Smooth muscle cell (in vitro differentiated cells): ENCODE measurements around the gene B3GLCT. TPM values are rescaled to one million over a fixed set of nuclear protein-coding genes. Genes with fewer than 3 reads are reported as not detected.

Experiments used
- DNase-seq: peaks from one replicate; lab custom pipeline; 2025; ENCODE audit not compliant: unreplicated experiment; lab: John Stamatoyannopoulos, UW
- H2AFZ ChIP-seq: fragments of 200-600 bp; sonication (generic); 2 replicates; pipeline ENCODE4 v1.6.0; 2016; ENCODE audit warnings: antibody characterized with exemption, low read depth, mild to moderate bottlenecking
- H3F3A ChIP-seq: fragments of 200-600 bp; sonication (generic); 2 replicates; pipeline ENCODE4 v1.6.0; 2017; ENCODE audit warnings: antibody characterized with exemption, low read depth
- H3K27ac ChIP-seq: fragments of 200-600 bp; sonication (generic); 2 replicates; pipeline ENCODE4 v1.5.1; 2016; ENCODE audit warnings: low read depth, mild to moderate bottlenecking
- H3K27me3 ChIP-seq: fragments of 200-600 bp; sonication (generic); 2 replicates; pipeline ENCODE4 v1.6.1; 2016; ENCODE audit warnings: low read depth, mild to moderate bottlenecking
- H3K36me3 ChIP-seq: fragments of 200-600 bp; sonication (generic); 2 replicates; pipeline ENCODE4 v1.5.1; 2016; ENCODE audit warnings: low read depth
- H3K4me1 ChIP-seq: fragments of 200-600 bp; sonication (generic); 2 replicates; pipeline ENCODE4 v1.5.1; 2016; ENCODE audit warnings: low read depth
- H3K4me2 ChIP-seq: fragments of 200-600 bp; sonication (generic); 2 replicates; pipeline ENCODE4 v1.6.0; 2016; ENCODE audit warnings: mild to moderate bottlenecking
- H3K4me3 ChIP-seq: fragments of 200-600 bp; sonication (generic); 2 replicates; pipeline ENCODE4 v1.5.1; 2016; ENCODE audit warnings: mild to moderate bottlenecking
- H3K79me2 ChIP-seq: fragments of 200-600 bp; sonication (generic); 2 replicates; pipeline ENCODE4 v1.6.0; 2016; ENCODE audit warnings: low read depth, mild to moderate bottlenecking
- H3K9ac ChIP-seq: fragments of 200-600 bp; sonication (generic); 2 replicates; pipeline ENCODE4 v1.6.0; 2016; ENCODE audit warnings: low read depth
- H3K9me3 ChIP-seq: fragments of 200-600 bp; sonication (generic); replicated peaks from 2 replicates; pipeline ENCODE4 v1.5.1; 2016; ENCODE audit warnings: low read depth
- H4K20me1 ChIP-seq: fragments of 200-600 bp; sonication (generic); 2 replicates; pipeline ENCODE4 v1.6.0; 2016; ENCODE audit warnings: low read depth
- WGBS: methylation state at CpG from one replicate; pipeline ENCODE4 v1.1.7; 2016; ENCODE audit warnings: low lambda C conversion rate; 5-methylcytosine and 5-hydroxymethylcytosine counted together
- polyA plus RNA-seq: library from polyadenylated mRNA; unstranded; fragments of >200 nt; fragmentation: Nextera tagmentation; extraction: Ambion mirVana; gene quantifications from 2 replicates; pipeline ENCODE4 v1.2.1, GENCODE V29; 2016
- total RNA-seq: library from RNA; depleted of rRNA; stranded (reverse); fragments of >200 nt; gene quantifications from 2 replicates; pipeline ENCODE4 v1.2.3, GENCODE V29; 2014
- TF ChIP-seq, protein P1 (sequence below): fragments of 200-600 bp; sonication (generic); IDR thresholded peaks from 2 replicates; pipeline ENCODE4 v1.5.1; 2017; ENCODE audit warnings: borderline replicate concordance, mild to moderate bottlenecking, antibody characterized with exemption; ENCODE audit not compliant: insufficient read depth, poor library complexity, severe bottlenecking

Gene B3GLCT
- 16.5 and 17.7 TPM in 2 replicates for total RNA-seq
- 8.0 and 8.8 TPM in 2 replicates for polyA plus RNA-seq

DNA sequence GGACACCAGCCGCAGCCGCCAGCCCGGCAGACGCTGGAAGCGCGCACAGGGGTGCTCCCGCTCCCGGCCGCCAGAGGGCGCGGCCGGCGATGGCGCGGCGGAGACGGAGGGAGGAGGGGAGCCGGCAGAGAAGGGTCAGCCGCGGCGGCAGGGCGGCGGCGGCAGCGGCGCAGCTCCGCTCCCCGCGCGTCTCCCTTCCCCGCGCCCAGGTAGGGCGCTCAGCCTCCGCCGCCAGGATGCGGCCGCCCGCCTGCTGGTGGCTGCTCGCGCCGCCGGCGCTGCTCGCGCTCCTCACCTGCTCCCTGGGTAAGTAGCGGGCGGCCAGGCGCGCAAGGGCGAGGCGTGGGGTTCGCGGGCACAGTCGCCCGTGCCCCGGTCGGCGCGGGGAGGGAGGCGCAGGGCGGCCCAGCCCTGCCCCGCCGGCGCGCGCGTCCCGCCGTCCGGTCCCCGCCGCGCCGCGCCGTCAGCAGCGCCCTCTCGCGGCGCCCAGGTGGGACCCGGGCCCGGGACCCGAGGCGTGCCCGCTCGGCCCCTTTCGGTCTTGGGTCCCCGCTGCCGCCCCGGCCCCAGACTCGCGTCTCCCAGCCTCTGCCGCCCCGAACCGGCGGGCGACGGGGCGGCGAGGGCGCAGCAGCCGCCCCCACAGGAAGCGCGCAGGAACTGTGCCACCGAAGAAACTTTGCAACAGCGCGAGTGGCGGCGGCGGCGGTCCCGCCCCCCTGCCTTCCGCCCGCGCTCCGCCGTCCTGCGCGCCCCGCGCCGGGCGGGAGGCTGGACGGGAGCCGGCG, at the start of gene B3GLCT:
Gene B3GLCT (plus strand): TSS at position 127 of the 788 bp plus-strand sequence. CDS start 110 bp downstream, at position 237.
- Histone ChIP-seq H3K27ac (peak within 1 kb of the TSS; percentile 62), H2AFZ (peak within 1 kb of the TSS; percentile 90), H3K36me3 (no peaks in the 10 kb centered on the region), H3K4me3 (peak within 1 kb of the TSS; percentile 87), H3K9ac (peak within 1 kb of the TSS; percentile 68), H3K27me3 (no peaks in the 10 kb centered on the region), H3K4me2 (peak within 1 kb of the TSS; percentile 94), H3K79me2 (peaks cover 14% of the 10 kb centered on the region), H4K20me1 (no peaks in the 10 kb centered on the region), H3F3A (no peaks in the 10 kb centered on the region), H3K9me3 (no peaks in the 10 kb centered on the region), H3K4me1 (peaks cover 12% of the 10 kb centered on the region)
- TF ChIP-seq, protein P1, sequence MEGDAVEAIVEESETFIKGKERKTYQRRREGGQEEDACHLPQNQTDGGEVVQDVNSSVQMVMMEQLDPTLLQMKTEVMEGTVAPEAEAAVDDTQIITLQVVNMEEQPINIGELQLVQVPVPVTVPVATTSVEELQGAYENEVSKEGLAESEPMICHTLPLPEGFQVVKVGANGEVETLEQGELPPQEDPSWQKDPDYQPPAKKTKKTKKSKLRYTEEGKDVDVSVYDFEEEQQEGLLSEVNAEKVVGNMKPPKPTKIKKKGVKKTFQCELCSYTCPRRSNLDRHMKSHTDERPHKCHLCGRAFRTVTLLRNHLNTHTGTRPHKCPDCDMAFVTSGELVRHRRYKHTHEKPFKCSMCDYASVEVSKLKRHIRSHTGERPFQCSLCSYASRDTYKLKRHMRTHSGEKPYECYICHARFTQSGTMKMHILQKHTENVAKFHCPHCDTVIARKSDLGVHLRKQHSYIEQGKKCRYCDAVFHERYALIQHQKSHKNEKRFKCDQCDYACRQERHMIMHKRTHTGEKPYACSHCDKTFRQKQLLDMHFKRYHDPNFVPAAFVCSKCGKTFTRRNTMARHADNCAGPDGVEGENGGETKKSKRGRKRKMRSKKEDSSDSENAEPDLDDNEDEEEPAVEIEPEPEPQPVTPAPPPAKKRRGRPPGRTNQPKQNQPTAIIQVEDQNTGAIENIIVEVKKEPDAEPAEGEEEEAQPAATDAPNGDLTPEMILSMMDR: peak; percentile 89
- WGBS: under 1% methylated on average over 82 of the region's 126 CpGs
- DNase-seq: peak; percentile 51

DNA sequence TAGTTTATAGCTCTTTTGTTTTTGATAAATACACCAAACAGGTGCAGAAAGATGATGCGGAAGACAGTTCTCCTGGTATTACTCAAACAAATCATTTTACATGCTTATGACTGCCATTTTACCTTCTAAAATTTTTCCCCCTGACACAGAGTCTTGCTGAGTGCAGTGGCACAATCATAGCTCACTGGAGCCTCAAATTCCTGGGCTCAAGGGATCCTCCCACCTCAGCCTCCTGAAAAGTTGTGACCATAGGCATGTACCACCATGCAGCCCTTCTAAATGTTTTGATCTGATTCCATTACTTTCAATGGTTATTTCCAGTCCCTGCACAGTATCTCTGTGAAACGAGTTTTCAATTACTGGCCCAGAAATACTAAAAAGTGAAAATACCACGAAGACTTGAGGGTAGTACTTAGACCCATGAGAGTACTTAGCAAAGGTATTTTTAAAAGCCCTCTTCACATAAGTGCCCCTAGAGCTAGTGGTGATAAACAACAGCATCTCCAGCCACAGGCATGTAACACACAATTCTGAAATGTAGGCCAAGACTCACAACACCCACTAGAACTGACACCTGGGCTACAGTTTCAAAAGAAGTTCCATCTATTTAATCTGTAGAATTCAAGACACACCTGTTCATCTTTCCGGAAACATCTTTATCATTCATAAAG, 49.3 kb upstream of the B3GLCT start:
- peaks cover 5% of the 10 kb centered on the region for H4K20me1 ChIP-seq
- no peak for DNase-seq
- no peaks in the 10 kb centered on the region for H3K9me3 ChIP-seq
- H3F3A ChIP-seq: no peaks in the 10 kb centered on the region
- TF ChIP-seq, protein P1: no peak
- no peak overlapping the region for H3K27ac ChIP-seq
- H3K4me1 ChIP-seq: no peaks in the 10 kb centered on the region
- H3K9ac ChIP-seq: no peak overlapping the region
- no peak overlapping the region for H3K4me2 ChIP-seq
- peaks cover 11% of the 10 kb centered on the region for H3K79me2 ChIP-seq
- no peak overlapping the region for H2AFZ ChIP-seq
- peaks cover 84% of the 10 kb centered on the region for H3K36me3 ChIP-seq
- H3K4me3 ChIP-seq: no peak overlapping the region
- 94% methylated on average over 4 of the region's 4 CpGs for WGBS
- no peaks in the 10 kb centered on the region for H3K27me3 ChIP-seq

DNA sequence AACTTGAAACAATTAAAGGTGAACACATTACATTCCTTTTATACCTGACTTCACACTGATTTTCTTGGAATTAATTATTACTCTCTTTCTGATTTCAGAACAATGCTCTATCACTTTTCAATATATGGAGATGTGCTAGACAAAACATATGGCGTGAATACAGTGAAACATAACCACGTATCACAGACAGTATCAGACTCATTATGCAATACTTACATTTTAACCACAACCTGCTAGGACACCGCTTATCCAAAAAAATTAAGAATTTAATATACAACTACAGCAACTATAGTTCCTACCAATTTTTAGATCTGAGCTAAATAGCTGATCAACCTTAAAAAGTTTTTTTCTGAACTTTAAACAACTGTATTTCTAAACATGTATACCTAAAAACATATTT, 47.9 kb upstream of the B3GLCT start:
- Histone ChIP-seq H3K9ac (no peak overlapping the region), H3K27ac (no peak overlapping the region), H3K27me3 (no peaks in the 10 kb centered on the region), H3K36me3 (peaks cover 79% of the 10 kb centered on the region), H3K4me2 (no peak overlapping the region), H2AFZ (no peak overlapping the region), H3K79me2 (peaks cover 20% of the 10 kb centered on the region), H3K4me3 (no peak overlapping the region), H3F3A (no peaks in the 10 kb centered on the region), H3K9me3 (no peaks in the 10 kb centered on the region), H3K4me1 (no peaks in the 10 kb centered on the region), H4K20me1 (peaks cover 5% of the 10 kb centered on the region)
- TF ChIP-seq, protein P1: no peak
- DNase-seq: no peak
- 95% methylated on average over 3 of the region's 3 CpGs for WGBS
